ENCODE results near the gene TAF4.

TAF4 gene

DNA sequence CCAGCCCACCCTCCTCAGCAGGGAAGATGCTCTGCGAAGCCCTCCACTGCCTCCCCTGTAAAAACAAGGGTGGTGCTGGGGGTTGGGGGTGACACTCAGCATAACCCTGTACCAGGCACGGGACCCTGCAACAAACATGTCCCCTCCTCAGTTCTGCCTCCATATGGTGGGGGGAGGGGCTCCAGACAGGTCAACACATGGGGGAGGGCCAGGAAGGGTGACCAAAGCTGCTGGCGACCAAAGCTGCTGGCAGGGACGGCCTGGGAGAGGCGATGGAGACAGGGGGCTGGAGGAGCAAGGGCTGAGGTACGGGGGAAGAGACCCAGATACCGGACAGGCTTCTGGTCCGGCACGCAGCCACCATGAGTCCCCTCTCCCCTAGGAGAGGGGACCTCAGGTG lies 123.2 kb downstream of the TAF4 start:
- Mint-ChIP-seq H3K4me3 (no peak overlapping the region), H3K27me3 (no peaks in the 10 kb centered on the region), H3K27ac (no peak overlapping the region), H3K9me3 (no peaks in the 10 kb centered on the region), H3K4me1 (no peaks in the 10 kb centered on the region)
- peak in 1 of 2 donors; percentile 4 for DNase-seq
- ATAC-seq: no peak

DNA sequence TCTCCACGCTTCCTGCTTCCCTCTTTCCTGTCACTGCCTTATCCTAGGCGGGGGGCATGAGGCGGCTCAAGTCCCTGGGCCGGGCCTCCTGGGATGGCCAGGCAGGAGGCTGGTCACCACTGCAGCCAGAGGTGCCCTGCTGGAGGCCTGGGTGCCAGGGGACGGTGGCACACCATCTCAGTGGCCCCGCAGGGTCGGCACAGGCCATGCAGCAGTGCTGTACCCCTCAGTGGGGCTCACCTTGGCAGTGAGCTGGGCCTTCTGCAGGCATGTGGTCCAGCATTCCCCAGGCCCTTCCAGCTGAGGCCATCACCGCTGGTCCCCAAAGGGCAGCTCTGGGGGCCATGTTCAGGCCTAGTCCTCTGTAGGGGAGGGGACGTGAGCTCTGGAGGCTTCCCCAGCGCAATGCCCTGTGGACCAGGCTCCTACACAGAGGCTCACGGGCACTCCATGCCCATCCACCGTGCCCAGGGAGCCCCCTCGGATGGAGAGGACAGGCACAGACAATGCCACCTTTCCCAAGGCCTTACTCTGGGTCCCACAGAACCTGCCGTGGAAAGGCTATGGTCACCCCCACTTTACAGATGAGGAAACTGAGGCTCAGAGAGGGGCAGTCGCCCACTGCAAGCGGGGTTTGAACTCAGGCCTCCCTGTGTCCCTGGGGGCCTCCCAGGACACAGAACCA lies 123.8 kb downstream of the TAF4 start:
- Mint-ChIP-seq H3K9me3 (no peaks in the 10 kb centered on the region), H3K27me3 (peaks cover 1% of the 10 kb centered on the region)

DNA sequence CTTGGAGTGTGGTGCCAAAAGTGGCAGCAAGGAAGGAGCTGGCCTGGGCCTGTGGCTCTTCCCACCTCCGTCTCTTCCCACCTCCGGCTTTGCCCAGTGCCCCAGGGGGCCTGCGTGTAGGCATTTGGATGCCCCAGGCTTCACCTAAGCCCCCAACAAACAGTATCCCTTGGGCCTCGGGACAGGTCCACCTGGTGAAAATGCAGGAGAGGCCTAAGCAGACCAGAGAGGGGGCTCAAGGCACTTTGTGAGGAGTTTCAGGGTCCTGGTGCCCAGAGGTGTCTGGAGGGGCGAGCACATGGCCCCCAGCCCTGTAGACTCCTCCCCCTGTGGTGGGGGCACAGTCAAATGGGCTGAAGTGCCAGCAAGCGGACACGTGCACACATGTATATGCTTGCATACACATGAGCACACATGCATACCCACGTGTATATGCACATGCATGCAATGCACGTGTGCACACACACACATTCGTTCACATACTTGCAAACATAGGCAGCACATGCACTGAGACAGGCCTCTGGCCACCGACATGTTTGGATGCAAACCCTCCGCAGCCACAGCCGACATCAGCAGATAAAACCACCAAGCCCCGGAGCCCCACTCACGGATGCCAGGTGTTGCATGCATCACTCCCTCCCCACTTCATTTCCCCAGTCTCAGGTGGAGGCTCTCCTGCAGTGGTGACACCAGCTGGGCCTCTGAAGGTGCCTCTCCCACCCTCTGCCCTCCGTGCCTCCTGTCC lies 124.5 kb downstream of the TAF4 start:
- ATAC-seq (no peak), DNase-seq (no peak)
- no peak overlapping the region for H3K27ac Mint-ChIP-seq
- H3K9me3 Mint-ChIP-seq: no peaks in the 10 kb centered on the region
- H3K4me3 Mint-ChIP-seq: no peak overlapping the region
- H3K27me3 Mint-ChIP-seq: peaks cover 8% of the 10 kb centered on the region
- H3K4me1 Mint-ChIP-seq: no peaks in the 10 kb centered on the region

More for the DNA sequence above, 123.8 kb downstream of the TAF4 start:
- ATAC-seq (no peak), DNase-seq (no peak)
- Mint-ChIP-seq H3K4me3 (no peak overlapping the region), H3K4me1 (no peaks in the 10 kb centered on the region), H3K27ac (no peak overlapping the region)

DNA sequence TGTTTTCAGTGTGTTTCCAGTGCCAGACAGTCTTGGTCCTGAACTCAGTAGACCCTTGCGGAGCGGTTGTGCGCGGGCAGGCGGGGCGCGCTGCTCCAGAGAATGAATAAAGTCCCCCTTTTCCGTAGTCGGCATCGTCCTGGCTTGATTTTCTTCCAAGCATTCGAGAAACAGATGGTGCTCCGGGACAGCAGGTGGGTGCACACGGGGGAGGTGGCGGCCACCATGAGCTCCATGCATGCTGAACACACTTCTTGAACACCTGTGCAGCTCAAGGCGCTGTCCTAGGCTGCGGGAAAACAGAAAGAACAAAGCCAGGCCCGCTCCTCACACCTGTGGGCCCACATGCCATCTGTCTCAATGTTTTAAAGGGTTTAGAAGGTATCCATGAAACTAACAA lies 125.2 kb downstream of the TAF4 start:
- Mint-ChIP-seq H3K27ac (no peak overlapping the region), H3K4me3 (no peak overlapping the region), H3K9me3 (no peaks in the 10 kb centered on the region), H3K4me1 (no peaks in the 10 kb centered on the region), H3K27me3 (peaks cover 8% of the 10 kb centered on the region)
- no peak for ATAC-seq
- no peak for DNase-seq

DNA sequence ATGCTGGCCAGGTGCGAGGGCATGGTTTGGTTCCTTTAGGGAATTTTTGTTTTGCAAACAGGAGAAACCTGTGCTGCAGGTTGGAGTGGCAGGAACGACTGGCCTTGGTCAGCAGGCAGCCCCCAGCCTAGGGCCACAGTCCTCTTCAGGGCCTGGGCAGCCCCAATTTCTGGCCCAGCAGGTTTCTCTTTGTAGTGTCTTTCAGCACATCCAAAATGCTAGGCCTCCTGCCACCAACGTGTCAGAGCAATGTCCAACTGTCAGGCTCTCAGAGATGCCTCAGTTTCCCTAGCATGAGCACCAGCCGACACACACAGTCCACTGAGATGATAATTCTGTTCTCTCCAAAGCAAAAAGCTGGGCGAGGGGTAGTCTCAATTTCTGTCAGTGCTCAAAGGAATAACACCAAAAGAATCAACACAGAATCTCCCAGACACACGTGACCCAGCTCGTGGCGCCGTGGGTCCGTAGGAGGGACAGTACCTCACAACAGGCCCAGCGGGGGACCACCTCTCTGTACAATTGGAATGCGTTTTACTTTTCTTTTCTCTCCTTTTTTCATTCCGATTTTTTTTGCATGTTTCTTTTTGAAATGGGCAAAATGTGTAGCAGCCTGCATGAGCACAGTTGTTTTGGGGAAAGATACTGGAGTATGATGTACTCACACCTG lies 125.9 kb downstream of the TAF4 start:
- no peak for DNase-seq
- H3K27me3 Mint-ChIP-seq: peaks cover 8% of the 10 kb centered on the region
- no peak for ATAC-seq
- no peak overlapping the region for H3K4me3 Mint-ChIP-seq
- H3K9me3 Mint-ChIP-seq: no peaks in the 10 kb centered on the region
- H3K27ac Mint-ChIP-seq: no peak overlapping the region
- H3K4me1 Mint-ChIP-seq: no peaks in the 10 kb centered on the region

DNA sequence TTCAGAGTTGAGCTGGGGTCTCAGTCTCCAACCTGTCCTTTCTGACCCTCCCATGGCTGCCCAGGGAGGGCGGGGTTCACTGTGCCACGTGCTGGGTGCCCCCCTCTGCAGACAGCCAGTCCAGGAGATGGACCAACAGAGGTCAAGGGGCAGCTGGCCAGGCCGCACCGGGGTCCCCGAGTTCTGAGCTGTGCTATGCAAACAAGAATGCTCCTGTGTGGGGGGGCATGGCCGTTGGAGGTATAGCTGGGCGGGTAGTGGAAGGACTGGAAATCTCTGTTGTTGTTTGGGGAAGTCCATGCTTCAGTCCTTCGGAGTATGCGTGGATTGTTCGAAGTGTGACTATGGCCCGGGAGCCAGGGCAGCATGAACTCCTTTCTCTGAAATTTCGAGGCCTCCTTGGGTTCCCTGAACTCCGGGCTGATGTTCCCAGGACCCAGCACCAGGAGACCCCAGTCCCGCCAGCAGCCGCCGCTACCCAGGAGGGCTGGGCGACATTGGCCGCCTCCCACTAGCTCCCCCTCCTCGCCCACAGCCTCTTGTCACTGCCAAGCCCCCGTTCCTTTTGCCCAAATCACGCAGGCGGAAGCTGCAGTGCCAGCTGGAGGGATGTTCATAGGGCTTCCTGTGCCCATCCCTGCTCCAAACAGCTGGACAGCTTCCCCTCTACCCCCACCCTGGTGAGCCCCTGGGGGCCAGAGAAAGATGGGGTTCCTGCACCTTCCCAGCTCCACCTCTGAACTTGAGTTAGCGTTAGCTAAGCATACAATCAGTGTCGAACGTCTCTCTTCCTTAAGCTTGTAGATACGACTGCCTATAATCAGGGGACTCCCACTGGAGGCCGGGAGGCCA lies 126.6 kb downstream of the TAF4 start:
- no peak overlapping the region for H3K27ac Mint-ChIP-seq
- H3K4me3 Mint-ChIP-seq: no peak overlapping the region
- no peaks in the 10 kb centered on the region for H3K4me1 Mint-ChIP-seq
- no peaks in the 10 kb centered on the region for H3K9me3 Mint-ChIP-seq
- DNase-seq: no peak
- no peak for ATAC-seq
- peaks cover 8% of the 10 kb centered on the region for H3K27me3 Mint-ChIP-seq

DNA sequence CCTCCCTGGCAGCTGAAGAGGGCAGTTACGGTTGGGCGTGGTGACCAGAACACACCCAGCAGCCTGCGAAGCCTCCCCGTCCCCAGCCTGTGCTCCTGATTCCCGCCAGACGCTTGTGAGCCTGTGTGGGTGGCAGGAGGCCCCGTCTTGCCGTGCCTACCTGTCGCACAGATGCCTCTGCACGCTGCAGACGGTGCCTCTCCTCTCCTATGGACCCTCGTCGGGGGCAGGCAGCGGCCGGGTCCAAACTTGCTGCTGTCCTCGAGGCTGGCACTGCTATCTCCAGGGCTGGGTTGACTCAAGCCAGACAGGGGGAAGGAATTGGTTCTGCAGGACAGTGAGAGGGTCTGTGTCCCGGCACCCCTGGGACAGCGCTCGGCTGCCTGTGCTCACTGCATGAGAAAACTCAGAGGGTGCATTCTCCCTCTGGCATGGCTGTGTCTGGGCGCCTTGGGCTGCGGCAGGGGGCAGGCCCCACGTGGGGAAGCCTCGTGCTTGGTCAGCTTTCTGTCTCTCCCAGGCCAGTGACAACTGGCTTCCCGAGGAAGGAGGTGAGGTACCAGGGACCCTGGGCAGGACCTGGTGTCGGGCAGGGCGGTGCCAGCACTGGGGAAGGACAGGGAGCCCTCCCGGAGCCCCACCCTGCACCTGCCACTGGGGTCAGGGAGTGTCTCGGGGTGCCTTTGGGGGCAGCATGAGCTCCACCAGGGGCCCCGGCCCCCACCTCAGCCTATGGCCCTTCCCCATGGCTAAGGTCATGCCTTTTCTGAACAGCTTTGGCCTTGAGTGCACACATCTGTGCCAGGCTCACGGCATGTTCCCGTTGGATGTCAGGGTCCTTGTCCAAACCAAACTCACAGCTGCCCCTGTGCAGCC lies 127.5 kb downstream of the TAF4 start:
- Mint-ChIP-seq H3K4me3 (no peak overlapping the region), H3K4me1 (no peaks in the 10 kb centered on the region), H3K27ac (no peak overlapping the region), H3K27me3 (peaks cover 8% of the 10 kb centered on the region), H3K9me3 (no peaks in the 10 kb centered on the region)
- DNase-seq (no peak), ATAC-seq (no peak)

GRCh38 chr20:61937146-61937962 lies 128.3 kb downstream of the TAF4 start:
- Mint-ChIP-seq H3K4me1 (no peaks in the 10 kb centered on the region), H3K9me3 (no peaks in the 10 kb centered on the region), H3K27ac (no peak overlapping the region), H3K4me3 (no peak overlapping the region), H3K27me3 (peaks cover 8% of the 10 kb centered on the region)
- peak in 1 of 2 donors; percentile 4 for DNase-seq
- no peak for ATAC-seq

DNA sequence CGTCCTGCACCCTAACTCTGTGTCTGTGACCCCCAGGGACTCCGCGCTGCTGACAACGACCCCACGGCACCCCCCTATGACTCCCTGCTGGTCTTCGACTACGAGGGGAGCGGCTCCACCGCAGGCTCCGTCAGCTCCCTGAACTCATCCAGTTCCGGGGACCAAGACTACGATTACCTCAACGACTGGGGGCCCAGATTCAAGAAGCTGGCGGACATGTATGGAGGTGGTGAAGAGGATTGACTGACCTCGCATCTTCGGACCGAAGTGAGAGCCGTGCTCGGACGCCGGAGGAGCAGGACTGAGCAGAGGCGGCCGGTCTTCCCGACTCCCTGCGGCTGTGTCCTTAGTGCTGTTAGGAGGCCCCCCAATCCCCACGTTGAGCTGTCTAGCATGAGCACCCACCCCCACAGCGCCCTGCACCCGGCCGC lies 129.0 kb downstream of the TAF4 start:
- Mint-ChIP-seq H3K27ac (no peak overlapping the region), H3K27me3 (peaks cover 8% of the 10 kb centered on the region), H3K4me3 (no peak overlapping the region), H3K9me3 (no peaks in the 10 kb centered on the region), H3K4me1 (no peaks in the 10 kb centered on the region)
- ATAC-seq (no peak), DNase-seq (peak in 1 of 2 donors; percentile 5)

- no peaks in the 10 kb centered on the region for H3K4me1 Mint-ChIP-seq
- no peak overlapping the region for H3K27ac Mint-ChIP-seq
- no peaks in the 10 kb centered on the region for H3K9me3 Mint-ChIP-seq
- H3K4me3 Mint-ChIP-seq: no peak overlapping the region
- ATAC-seq: no peak
- no peak for DNase-seq
- H3K27me3 Mint-ChIP-seq: peaks cover 8% of the 10 kb centered on the region
Measured at GRCh38 chr20:61935926-61936700, 129.6 kb downstream of the TAF4 start.

- peaks cover 8% of the 10 kb centered on the region for H3K27me3 Mint-ChIP-seq
- no peak for DNase-seq
- no peaks in the 10 kb centered on the region for H3K9me3 Mint-ChIP-seq
- ATAC-seq: no peak
- no peak overlapping the region for H3K4me3 Mint-ChIP-seq
- H3K4me1 Mint-ChIP-seq: no peaks in the 10 kb centered on the region
- no peak overlapping the region for H3K27ac Mint-ChIP-seq
Measured at GRCh38 chr20:61934716-61935530, 130.8 kb downstream of the TAF4 start.

- no peaks in the 10 kb centered on the region for H3K4me1 Mint-ChIP-seq
- H3K27me3 Mint-ChIP-seq: peaks cover 8% of the 10 kb centered on the region
- no peak overlapping the region for H3K27ac Mint-ChIP-seq
- ATAC-seq (no peak), DNase-seq (peak in 1 of 2 donors; percentile 2)
- H3K9me3 Mint-ChIP-seq: no peaks in the 10 kb centered on the region
- no peak overlapping the region for H3K4me3 Mint-ChIP-seq
Measured at GRCh38 chr20:61933951-61934715, 131.5 kb downstream of the TAF4 start.
